Loucy (cell line): ENCODE results near the gene CLIC3.

Experiments
- H2AFZ ChIP-seq: fragments of 200-600 bp; sonication (generic); 2 replicates; pipeline ENCODE4 v1.6.0; 2016; ENCODE audit warnings: antibody characterized with exemption, mild to moderate bottlenecking, low read length, moderate library complexity
- H3F3A ChIP-seq: fragments of 200-600 bp; 2 replicates; pipeline ENCODE4 v1.6.0; 2016; ENCODE audit warnings: antibody characterized with exemption, low read depth, mild to moderate bottlenecking
- H3K27me3 ChIP-seq: fragments of 200-600 bp; sonication (generic); 2 replicates; pipeline ENCODE4 v1.6.1; 2014; ENCODE audit warnings: low read length, mild to moderate bottlenecking; ENCODE audit not compliant: insufficient read depth, poor library complexity, severe bottlenecking
- H3K36me3 ChIP-seq: fragments of 200-600 bp; sonication (generic); 2 replicates; pipeline ENCODE4 v1.6.1; 2016; ENCODE audit warnings: low read length; ENCODE audit not compliant: insufficient read depth
- H3K4me1 ChIP-seq: fragments of 200-600 bp; sonication (generic); 2 replicates; pipeline ENCODE4 v1.5.1; 2014; ENCODE audit warnings: low read length, mild to moderate bottlenecking; ENCODE audit not compliant: insufficient read depth, poor library complexity, severe bottlenecking
- H3K4me2 ChIP-seq: fragments of 200-600 bp; sonication (generic); 2 replicates; pipeline ENCODE4 v1.6.0; 2014; ENCODE audit warnings: antibody characterized with exemption, low read length, low read depth, mild to moderate bottlenecking; ENCODE audit not compliant: poor library complexity, severe bottlenecking
- H3K4me3 ChIP-seq: fragments of 200-600 bp; sonication (generic); 2 replicates; pipeline ENCODE4 v1.5.1; 2014; ENCODE audit warnings: low read length, mild to moderate bottlenecking, mixed read lengths; ENCODE audit not compliant: poor library complexity, severe bottlenecking
- H3K79me2 ChIP-seq: fragments of 200-600 bp; sonication (generic); 2 replicates; pipeline ENCODE4 v1.6.1; 2014; ENCODE audit warnings: low read length; ENCODE audit not compliant: insufficient read depth
- H3K9ac ChIP-seq: fragments of 200-600 bp; sonication (generic); 2 replicates; pipeline ENCODE4 v1.6.0; 2014; ENCODE audit warnings: mild to moderate bottlenecking, low read depth, low read length, moderate library complexity; ENCODE audit not compliant: poor library complexity, severe bottlenecking
- H3K9me2 ChIP-seq: fragments of 200-600 bp; sonication (generic); replicated peaks from 2 replicates; pipeline ENCODE4 v1.6.1; 2016; ENCODE audit warnings: low read depth, low read length, mixed read lengths
- H3K9me3 ChIP-seq: fragments of 200-600 bp; sonication (generic); 2 replicates; pipeline ENCODE4 v1.6.1; 2014; ENCODE audit warnings: mild to moderate bottlenecking, antibody characterized with exemption, low read length, low read depth; ENCODE audit not compliant: insufficient read depth
- H4K20me1 ChIP-seq: fragments of 200-600 bp; sonication (generic); 2 replicates; pipeline ENCODE4 v1.6.0; 2014; ENCODE audit warnings: antibody characterized with exemption, low read length, mild to moderate bottlenecking; ENCODE audit not compliant: insufficient read depth, poor library complexity, severe bottlenecking
- CTCF ChIP-seq: fragments of 200-600 bp; sonication (generic); conservative IDR thresholded peaks from 2 replicates; pipeline ENCODE4 v1.5.1; 2014; ENCODE audit warnings: mild to moderate bottlenecking, antibody characterized with exemption, low read length
- EZH2phosphoT487 ChIP-seq: fragments of 200-600 bp; IDR thresholded peaks from 2 replicates; pipeline ENCODE4 v1.6.1; 2018; ENCODE audit warnings: antibody characterized with exemption, mild to moderate bottlenecking, moderate library complexity, borderline replicate concordance

CLIC3 gene

GRCh38 chr9:137016436-137016835 lies 20.1 kb upstream of the CLIC3 start:
- Histone ChIP-seq H3K4me2 (no peak overlapping the region), H3K9me3 (no peaks in the 10 kb centered on the region), H3K79me2 (no peaks in the 10 kb centered on the region), H4K20me1 (peaks cover 1% of the 10 kb centered on the region), H2AFZ (no peak overlapping the region), H3K36me3 (no peaks in the 10 kb centered on the region; the same call in 1 of the 2 replicates), H3K4me3 (no peak overlapping the region), H3K9ac (no peak overlapping the region), H3K4me1 (no peaks in the 10 kb centered on the region), H3K27me3 (no peaks in the 10 kb centered on the region), H3K9me2 (no peaks in the 10 kb centered on the region), H3F3A (no peaks in the 10 kb centered on the region)
- no peak for TF ChIP-seq EZH2phosphoT487
- TF ChIP-seq CTCF = no peak

GRCh38 chr9:137015976-137016375 lies 19.6 kb upstream of the CLIC3 start:
- H3K9me2 ChIP-seq = no peaks in the 10 kb centered on the region
- no peak overlapping the region for H2AFZ ChIP-seq
- H3K36me3 ChIP-seq = no peaks in the 10 kb centered on the region; the same call in 1 of the 2 replicates
- no peaks in the 10 kb centered on the region for H3K27me3 ChIP-seq
- no peaks in the 10 kb centered on the region for H3K79me2 ChIP-seq
- no peaks in the 10 kb centered on the region for H4K20me1 ChIP-seq
- H3K9me3 ChIP-seq = no peaks in the 10 kb centered on the region
- no peaks in the 10 kb centered on the region for H3K4me1 ChIP-seq
- no peak overlapping the region for H3K9ac ChIP-seq
- no peaks in the 10 kb centered on the region for H3F3A ChIP-seq
- no peak overlapping the region for H3K4me2 ChIP-seq
- TF ChIP-seq CTCF (no peak), EZH2phosphoT487 (no peak)
- no peak overlapping the region for H3K4me3 ChIP-seq

- Histone ChIP-seq H3K9me3 (no peaks in the 10 kb centered on the region), H3K9ac (no peak overlapping the region), H2AFZ (no peak overlapping the region), H3K79me2 (no peaks in the 10 kb centered on the region), H3K4me2 (no peak overlapping the region), H3F3A (no peaks in the 10 kb centered on the region), H4K20me1 (no peaks in the 10 kb centered on the region), H3K36me3 (no peaks in the 10 kb centered on the region; the same call in 1 of the 2 replicates), H3K27me3 (no peaks in the 10 kb centered on the region), H3K9me2 (no peaks in the 10 kb centered on the region), H3K4me1 (no peaks in the 10 kb centered on the region), H3K4me3 (no peak overlapping the region)
- TF ChIP-seq EZH2phosphoT487 (no peak), CTCF (no peak)
These were observed 19.2 kb upstream of the CLIC3 start for GRCh38 chr9:137015540-137015930.
